Cardiac fibroblast (primary cell): ENCODE results near the gene BMP8B.
"Not testable (repeated sequence)": the region's sequence is repeated elsewhere in the genome, so short reads cannot be mapped to it uniquely, and the experiment has no call there.

Experiments used
- DNase-seq, 2 donors: peaks; one replicate each; pipeline versions ENCODE4 v3.0.0 to v3.0.0-alpha.2; 2010; ENCODE audit warnings: low read depth in 2 of 2
- H3K4me3 ChIP-seq, 2 donors: replicated peaks in 1 of 2; 1 replicate in 1 of 2; 2 replicates in 1 of 2; pipeline ENCODE4 v1.5.1; 2011; ENCODE audit warnings: low read depth in 2 of 2, low read length in 2 of 2, mild to moderate bottlenecking in 2 of 2, moderate library complexity in 1 of 2
- CTCF ChIP-seq: IDR thresholded peaks from one replicate; pipeline ENCODE4 v1.5.1; 2011; ENCODE audit warnings: low read depth, mild to moderate bottlenecking, low read length, inconsistent platforms

Gene BMP8B

GRCh38 chr1:39795651-39796050 lies 7.0 kb upstream of the BMP8B start:
- TF ChIP-seq CTCF: no peak

GRCh38 chr1:39791838-39792237 lies 3.2 kb upstream of the BMP8B start:
- TF ChIP-seq CTCF: no peak
- DNase-seq: no peak
- H3K4me3 ChIP-seq: no peak overlapping the region

More at GRCh38 chr1:39795651-39796050, 7.0 kb upstream of the BMP8B start:
- DNase-seq: no peak
- no peak overlapping the region for H3K4me3 ChIP-seq

DNA sequence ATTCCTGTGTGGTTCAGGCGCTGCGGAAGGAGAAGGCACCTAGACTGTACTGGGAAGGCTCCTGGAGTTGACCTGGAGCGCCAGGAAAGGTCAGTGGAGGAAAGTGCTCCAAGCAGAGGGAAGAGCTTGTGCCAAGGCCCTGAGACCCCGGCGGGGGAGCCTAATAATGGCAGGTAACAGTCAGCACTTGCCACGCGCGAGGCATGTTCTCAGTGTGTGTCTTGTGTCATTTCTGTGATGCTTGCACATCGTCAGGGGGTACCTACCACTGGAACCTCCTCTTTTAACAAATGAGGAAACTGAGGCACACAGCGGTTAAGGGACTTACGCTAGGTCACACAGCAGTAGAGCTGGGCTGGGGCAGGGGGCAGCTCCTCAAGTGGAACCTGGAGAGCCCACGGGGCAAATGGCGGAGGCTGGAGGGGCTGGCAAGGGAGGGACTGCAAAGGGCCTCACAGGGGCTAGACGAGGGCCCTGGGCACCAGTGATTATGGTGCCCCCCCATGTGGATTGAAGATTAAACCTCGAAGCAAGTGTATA lies 976 bp upstream of the BMP8B start:
- no peak for TF ChIP-seq CTCF
- no peak for DNase-seq
- H3K4me3 ChIP-seq: no peak overlapping the region

DNA sequence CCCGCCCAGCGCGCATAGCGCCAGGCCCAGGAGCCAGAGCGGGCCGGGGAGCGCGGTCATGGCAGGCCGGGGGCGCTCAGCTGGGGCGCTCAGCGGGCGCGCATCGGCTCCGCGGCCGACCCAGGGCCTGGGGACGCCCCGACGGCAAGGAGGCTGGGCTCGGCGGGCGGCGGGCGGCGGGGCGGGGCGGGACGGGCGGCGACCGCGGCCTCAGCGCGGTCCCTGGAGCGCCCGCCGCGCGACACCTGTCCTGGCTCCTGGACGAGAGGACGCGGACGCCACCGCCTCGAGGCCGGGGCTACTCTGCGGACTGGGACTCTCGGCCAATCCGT lies 273 bp downstream of the BMP8B start:
- no peak for DNase-seq
- peak overlapping the region in 1 of 2 donors; percentile 24 for H3K4me3 ChIP-seq
- no peak for TF ChIP-seq CTCF

- H3K4me3 ChIP-seq, DNase-seq: not testable (repeated sequence)
These were observed 701 bp downstream of the BMP8B start for GRCh38 chr1:39787964-39788363.

- no peak for DNase-seq
- no peak for TF ChIP-seq CTCF
- H3K4me3 ChIP-seq: no peak overlapping the region
These were observed 1.2 kb downstream of the BMP8B start for GRCh38 chr1:39787468-39787867.

DNA sequence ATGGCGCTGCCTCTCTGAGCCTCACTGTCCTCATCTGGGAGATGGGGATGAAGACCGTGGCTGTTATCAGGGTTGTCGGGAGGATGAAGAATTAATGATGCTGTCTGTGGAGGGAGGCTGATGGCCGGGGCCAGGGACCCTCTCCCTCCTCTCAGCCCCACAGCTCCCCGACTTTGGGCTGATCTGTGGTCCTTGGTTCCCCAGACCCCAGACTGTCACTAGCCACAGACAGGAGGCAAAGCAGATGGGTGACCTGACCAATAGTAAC lies 1.6 kb downstream of the BMP8B start:
- not testable (repeated sequence) for DNase-seq, H3K4me3 ChIP-seq

GRCh38 chr1:39786303-39787107 lies 2.2 kb downstream of the BMP8B start:
- H3K4me3 ChIP-seq, DNase-seq: not testable (repeated sequence)

GRCh38 chr1:39782685-39783084 lies 6.0 kb downstream of the BMP8B start:
- not testable (repeated sequence) for H3K4me3 ChIP-seq, DNase-seq
